Measurements from ENCODE around the gene LMF2.

LMF2 gene

DNA sequence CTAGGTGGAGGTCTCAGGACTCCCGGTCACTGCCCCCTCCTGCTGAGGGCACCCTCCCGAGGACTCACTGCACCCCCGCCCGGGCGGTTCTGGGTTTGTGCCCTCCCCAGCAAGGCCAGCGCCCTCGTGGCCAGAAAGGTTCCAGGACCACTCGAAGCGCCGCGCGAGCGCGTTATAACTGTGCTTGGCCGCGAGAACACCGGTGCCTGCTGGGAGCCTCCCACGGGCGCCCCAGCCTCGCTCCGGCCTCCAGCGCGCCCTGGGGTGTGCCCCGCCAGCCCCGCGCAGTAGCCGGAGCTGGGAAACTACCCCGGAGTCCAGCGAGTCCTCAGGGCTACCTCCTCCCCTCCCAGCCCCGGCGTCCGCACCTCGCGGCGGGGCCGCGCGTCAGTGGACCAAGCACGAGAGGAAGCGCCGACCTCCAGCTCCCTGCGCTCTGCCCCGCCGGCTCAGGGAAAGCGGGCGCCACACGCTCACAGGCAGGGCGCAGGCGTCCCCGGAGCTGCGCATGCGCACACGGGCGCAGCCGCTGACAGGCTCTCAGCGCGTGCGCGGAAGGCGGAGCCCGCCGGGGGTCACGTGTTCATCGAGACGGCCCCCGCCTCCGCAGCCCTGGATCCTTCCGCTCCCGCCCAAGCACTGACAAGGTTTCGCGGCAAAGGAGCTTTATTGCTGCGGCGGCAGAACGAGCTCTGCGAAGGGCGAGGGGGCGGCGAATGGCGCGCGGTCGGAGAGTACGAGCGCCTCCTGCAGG is 17.8 kb upstream of the LMF2 start, which contains the start of gene SCO2:
TSS of gene SCO2 (minus strand) at position 495 of the 754 bp plus-strand sequence. CDS start 1,187 bp downstream, outside the sequence.
- no peaks in the 10 kb centered on the region for H3K9me3 ChIP-seq (ENCODE audit: control insufficient read depth, low read length)
- H3K4me1 ChIP-seq (ENCODE audit: control insufficient read depth, insufficient read depth, low read depth, low read length) = peaks cover 38% of the 10 kb centered on the region
- H3K4me2 ChIP-seq (ENCODE audit: low read length, poor library complexity, severe bottlenecking) = peak within 1 kb of the TSS; percentile 86
- peak within 1 kb of the TSS; percentile 64 for H2AFZ ChIP-seq (ENCODE audit: low read depth, low read length)
- H3K4ac ChIP-seq (ENCODE audit: low read depth in 1 of 2, low read length in 2 of 2) = peak within 1 kb of the TSS; percentile 91 to 99
- DNase-seq = peak; percentile 97
- peak within 1 kb of the TSS; percentile 98 for H4K91ac ChIP-seq (ENCODE audit: low read length)
- peak within 1 kb of the TSS; percentile 80 for H2BK120ac ChIP-seq (ENCODE audit: low read depth, low read length)
- peak within 1 kb of the TSS; percentile 88 for H4K8ac ChIP-seq (ENCODE audit: low read length)
- no peak within 1 kb of the TSS for H2AK5ac ChIP-seq (ENCODE audit: low read length, severe bottlenecking)
- H2BK5ac ChIP-seq (ENCODE audit: low read depth, low read length, poor library complexity, severe bottlenecking) = peak within 1 kb of the TSS; percentile 63
- peak within 1 kb of the TSS; percentile 80 to 84 for H3K4me3 ChIP-seq (ENCODE audit: insufficient read depth in 1 of 2, low read depth in 1 of 2, low read length in 2 of 2)
- H3K23ac ChIP-seq (ENCODE audit: low read length in 2 of 2) = peak within 1 kb of the TSS in 1 of 2 experiments; percentile 83
- peaks cover 33 to 37% of the 10 kb centered on the region in 2 experiments for H3K36me3 ChIP-seq (ENCODE audit: control insufficient read depth in 1 of 2, insufficient read depth in 2 of 2, low read depth in 1 of 2, low read length in 2 of 2)
- WGBS = under 1% methylated on average over 76 of the region's 84 CpGs
- H3K18ac ChIP-seq (ENCODE audit: low read depth in 1 of 2, low read length in 2 of 2) = peak within 1 kb of the TSS; percentile 86 to 98
- H3K9ac ChIP-seq (ENCODE audit: low read length) = peak within 1 kb of the TSS; percentile 94
- H3K27ac ChIP-seq (ENCODE audit: low read length, poor library complexity, severe bottlenecking) = peak within 1 kb of the TSS; percentile 64
- H3K79me1 ChIP-seq (replicated peaks; ENCODE audit: low read length, poor library complexity, severe bottlenecking) = peaks cover 26% of the 10 kb centered on the region
- H3K27me3 ChIP-seq (ENCODE audit: control insufficient read depth in 1 of 2, insufficient read depth in 1 of 2, low read length in 2 of 2) = peaks cover 0 to 6% of the 10 kb centered on the region in 2 experiments
- H3K14ac ChIP-seq (ENCODE audit: low read length in 2 of 2) = peak within 1 kb of the TSS; percentile 9 to 98
- H2BK12ac ChIP-seq (ENCODE audit: low read length in 2 of 2) = peak within 1 kb of the TSS in 1 of 2 experiments; percentile 90
- H2BK15ac ChIP-seq (ENCODE audit: low read depth, poor library complexity, severe bottlenecking) = peak within 1 kb of the TSS; percentile 96

DNA sequence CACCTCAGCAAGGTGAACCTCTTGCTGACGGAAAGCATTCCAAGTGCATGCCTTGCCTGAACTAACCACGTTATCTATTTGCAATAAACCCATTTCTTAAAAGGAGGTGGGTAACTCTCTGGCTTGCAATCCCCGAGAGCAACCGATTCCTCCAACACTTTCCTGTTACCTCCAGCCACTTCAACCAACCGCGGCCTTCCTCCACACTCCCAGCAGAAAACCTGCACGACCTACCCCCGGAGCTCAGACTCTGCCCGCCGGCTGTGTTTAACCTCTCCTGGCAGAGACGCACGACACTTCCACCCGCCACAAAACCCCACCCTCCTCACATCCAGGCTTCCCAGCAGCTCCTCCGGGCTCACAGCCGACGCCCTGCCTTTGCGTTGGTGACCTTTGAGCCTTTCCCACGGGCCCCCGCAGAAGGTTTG is 17.2 kb upstream of the LMF2 start:
- peak overlapping the region; percentile 88 for H4K8ac ChIP-seq (ENCODE audit: low read length)
- H2BK120ac ChIP-seq (ENCODE audit: low read depth, low read length) = peak overlapping the region; percentile 80
- peak overlapping the region; percentile 96 for H2BK15ac ChIP-seq (ENCODE audit: low read depth, poor library complexity, severe bottlenecking)
- H3K18ac ChIP-seq (ENCODE audit: low read depth in 1 of 2, low read length in 2 of 2) = peak overlapping the region; percentile 1 to 82
- peak overlapping the region; percentile 86 for H3K4me2 ChIP-seq (ENCODE audit: low read length, poor library complexity, severe bottlenecking)
- H4K91ac ChIP-seq (ENCODE audit: low read length) = no peak overlapping the region
- peak overlapping the region in 1 of 2 experiments; percentile 63 for H3K14ac ChIP-seq (ENCODE audit: low read length in 2 of 2)
- peaks cover 0 to 5% of the 10 kb centered on the region in 2 experiments for H3K27me3 ChIP-seq (ENCODE audit: control insufficient read depth in 1 of 2, insufficient read depth in 1 of 2, low read length in 2 of 2)
- H2BK5ac ChIP-seq (ENCODE audit: low read depth, low read length, poor library complexity, severe bottlenecking) = no peak overlapping the region
- H3K9ac ChIP-seq (ENCODE audit: low read length) = peak overlapping the region; percentile 94
- no peak for DNase-seq
- H3K4me1 ChIP-seq (ENCODE audit: control insufficient read depth, insufficient read depth, low read depth, low read length) = peaks cover 32% of the 10 kb centered on the region
- H2AK5ac ChIP-seq (ENCODE audit: low read length, severe bottlenecking) = no peak overlapping the region
- peak overlapping the region; percentile 80 to 84 for H3K4me3 ChIP-seq (ENCODE audit: insufficient read depth in 1 of 2, low read depth in 1 of 2, low read length in 2 of 2)
- no peaks in the 10 kb centered on the region for H3K9me3 ChIP-seq (ENCODE audit: control insufficient read depth, low read length)
- H3K23ac ChIP-seq (ENCODE audit: low read length in 2 of 2) = no peak overlapping the region
- peaks cover 26% of the 10 kb centered on the region for H3K79me1 ChIP-seq (replicated peaks; ENCODE audit: low read length, poor library complexity, severe bottlenecking)
- peaks cover 33 to 37% of the 10 kb centered on the region in 2 experiments for H3K36me3 ChIP-seq (ENCODE audit: control insufficient read depth in 1 of 2, insufficient read depth in 2 of 2, low read depth in 1 of 2, low read length in 2 of 2)
- WGBS = 18% methylated on average over 19 of the region's 19 CpGs
- peak overlapping the region; percentile 59 for H3K27ac ChIP-seq (ENCODE audit: low read length, poor library complexity, severe bottlenecking)
- no peak overlapping the region for H2BK12ac ChIP-seq (ENCODE audit: low read length in 2 of 2)
- no peak overlapping the region for H2AFZ ChIP-seq (ENCODE audit: low read depth, low read length)
- peak overlapping the region; percentile 9 to 75 for H3K4ac ChIP-seq (ENCODE audit: low read depth in 1 of 2, low read length in 2 of 2)

GRCh38 chr22:50523806-50524675 is 16.5 kb upstream of the LMF2 start:
- H3K4ac ChIP-seq (ENCODE audit: low read depth in 1 of 2, low read length in 2 of 2) = no peak overlapping the region
- peak overlapping the region; percentile 23 to 84 for H3K4me3 ChIP-seq (ENCODE audit: insufficient read depth in 1 of 2, low read depth in 1 of 2, low read length in 2 of 2)
- no peak overlapping the region for H2AFZ ChIP-seq (ENCODE audit: low read depth, low read length)
- H3K18ac ChIP-seq (ENCODE audit: low read depth in 1 of 2, low read length in 2 of 2) = no peak overlapping the region
- no peak overlapping the region for H3K23ac ChIP-seq (ENCODE audit: low read length in 2 of 2)
- H2AK5ac ChIP-seq (ENCODE audit: low read length, severe bottlenecking) = no peak overlapping the region
- H4K91ac ChIP-seq (ENCODE audit: low read length) = no peak overlapping the region
- peak overlapping the region; percentile 0 for H4K8ac ChIP-seq (ENCODE audit: low read length)
- no peak overlapping the region for H2BK15ac ChIP-seq (ENCODE audit: low read depth, poor library complexity, severe bottlenecking)
- 78% methylated on average over 25 of the region's 25 CpGs for WGBS
- peak overlapping the region in 1 of 2 experiments; percentile 63 for H3K14ac ChIP-seq (ENCODE audit: low read length in 2 of 2)
- H3K9ac ChIP-seq (ENCODE audit: low read length) = peak overlapping the region; percentile 94
- no peak overlapping the region for H2BK12ac ChIP-seq (ENCODE audit: low read length in 2 of 2)
- no peak overlapping the region for H3K27ac ChIP-seq (ENCODE audit: low read length, poor library complexity, severe bottlenecking)
- no peak overlapping the region for H2BK5ac ChIP-seq (ENCODE audit: low read depth, low read length, poor library complexity, severe bottlenecking)
- no peak overlapping the region for H2BK120ac ChIP-seq (ENCODE audit: low read depth, low read length)
- H3K27me3 ChIP-seq (ENCODE audit: control insufficient read depth in 1 of 2, insufficient read depth in 1 of 2, low read length in 2 of 2) = no peaks in the 10 kb centered on the region
- H3K4me1 ChIP-seq (ENCODE audit: control insufficient read depth, insufficient read depth, low read depth, low read length) = peaks cover 27% of the 10 kb centered on the region
- no peaks in the 10 kb centered on the region for H3K9me3 ChIP-seq (ENCODE audit: control insufficient read depth, low read length)
- peak overlapping the region; percentile 86 for H3K4me2 ChIP-seq (ENCODE audit: low read length, poor library complexity, severe bottlenecking)
- H3K79me1 ChIP-seq (replicated peaks; ENCODE audit: low read length, poor library complexity, severe bottlenecking) = peaks cover 29% of the 10 kb centered on the region
- H3K36me3 ChIP-seq (ENCODE audit: control insufficient read depth in 1 of 2, insufficient read depth in 2 of 2, low read depth in 1 of 2, low read length in 2 of 2) = peaks cover 40 to 42% of the 10 kb centered on the region in 2 experiments
- DNase-seq = peak; percentile 5

Data from mesenchymal stem cell (in vitro differentiated cells and primary cell).